Measurements from ENCODE around the gene ZMYND15. TPM values are rescaled to one million over a fixed set of nuclear protein-coding genes. Genes with fewer than 3 reads are reported as not detected.
A peak's percentile ranks its signal among the peaks of the same experiment; 100 is the strongest.

The ZMYND15 gene
- total and polyA plus RNA-seq, 2 of the 13 experiments (the other 11 are each of a cell fraction or from before 2014, with no cell fraction given): 0.24 to 2.7 TPM

GRCh38 chr17:4739122-4740024 is at the start of gene ZMYND15, which contains the start of gene CXCL16 (continued):
- TF ChIP-seq IRF9 (CRISPR knock-in tag; IDR thresholded peaks at IDR 0.05; ENCODE audit: borderline replicate concordance) (0 out of 2 replicates have a peak, but pooled peaks have one; percentile 38), CERS6 (CRISPR knock-in tag; IDR thresholded peaks at IDR 0.05) (no peak), BRCA1 (CRISPR knock-in tag; IDR thresholded peaks at IDR 0.05) (no peak), PAWR (CRISPR knock-in tag; IDR thresholded peaks at IDR 0.05; ENCODE audit: borderline replicate concordance) (0 out of 2 replicates have a peak, but pooled peaks have one; percentile 52), ZNF512 (CRISPR knock-in tag; IDR thresholded peaks at IDR 0.05) (no peak), ZNF512B (CRISPR knock-in tag; IDR thresholded peaks at IDR 0.05; ENCODE audit: borderline replicate concordance) (0 out of 2 replicates have a peak, but pooled peaks have one; percentile 24), CENPT (CRISPR knock-in tag; IDR thresholded peaks at IDR 0.05; ENCODE audit: low read depth) (no peak), ARID5B (CRISPR knock-in tag; IDR thresholded peaks at IDR 0.05) (no peak), ZC3H13 (CRISPR knock-in tag; IDR thresholded peaks at IDR 0.05) (no peak), THAP7 (CRISPR knock-in tag; IDR thresholded peaks at IDR 0.05) (0 out of 2 replicates have a peak, but pooled peaks have one; percentile 4), NR2F2 (IDR thresholded peaks at IDR 0.05; ENCODE audit: borderline replicate concordance, low read depth) (no peak), JUN (CRISPR knock-in tag; IDR thresholded peaks at IDR 0.05) (no peak), ERF (CRISPR knock-in tag; IDR thresholded peaks at IDR 0.05) (no peak), MNT (IDR thresholded peaks at IDR 0.05) (no peak)
